ENCODE results near the gene INPP4A. TPM values are rescaled to one million over a fixed set of nuclear protein-coding genes. Genes with fewer than 3 reads are reported as not detected.

The INPP4A gene
- total and polyA plus RNA-seq, 2 of the 13 experiments (the other 11 are each of a cell fraction or from before 2014, with no cell fraction given), result 10.1 to 10.9 TPM

- TF ChIP-seq, protein P1, sequence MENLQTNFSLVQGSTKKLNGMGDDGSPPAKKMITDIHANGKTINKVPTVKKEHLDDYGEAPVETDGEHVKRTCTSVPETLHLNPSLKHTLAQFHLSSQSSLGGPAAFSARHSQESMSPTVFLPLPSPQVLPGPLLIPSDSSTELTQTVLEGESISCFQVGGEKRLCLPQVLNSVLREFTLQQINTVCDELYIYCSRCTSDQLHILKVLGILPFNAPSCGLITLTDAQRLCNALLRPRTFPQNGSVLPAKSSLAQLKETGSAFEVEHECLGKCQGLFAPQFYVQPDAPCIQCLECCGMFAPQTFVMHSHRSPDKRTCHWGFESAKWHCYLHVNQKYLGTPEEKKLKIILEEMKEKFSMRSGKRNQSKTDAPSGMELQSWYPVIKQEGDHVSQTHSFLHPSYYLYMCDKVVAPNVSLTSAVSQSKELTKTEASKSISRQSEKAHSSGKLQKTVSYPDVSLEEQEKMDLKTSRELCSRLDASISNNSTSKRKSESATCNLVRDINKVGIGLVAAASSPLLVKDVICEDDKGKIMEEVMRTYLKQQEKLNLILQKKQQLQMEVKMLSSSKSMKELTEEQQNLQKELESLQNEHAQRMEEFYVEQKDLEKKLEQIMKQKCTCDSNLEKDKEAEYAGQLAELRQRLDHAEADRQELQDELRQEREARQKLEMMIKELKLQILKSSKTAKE (CRISPR knock-in tag; IDR thresholded peaks at IDR 0.05; ENCODE audit: borderline replicate concordance), result no peak
- TF ChIP-seq TAF15 (IDR thresholded peaks at IDR 0.05; ENCODE audit: low read depth, low read length, poor library complexity, severe bottlenecking), result no peak
- TF ChIP-seq ZMYM4 (CRISPR knock-in tag; IDR thresholded peaks at IDR 0.05), result peak; percentile 12; the same call in 1 of the 2 replicates
- TF ChIP-seq KLF11 (CRISPR knock-in tag; IDR thresholded peaks at IDR 0.05), result 0 out of 2 replicates have a peak, but pooled peaks have one; percentile 40
- no peak for TF ChIP-seq MBNL3 (CRISPR knock-in tag; conservative IDR thresholded peaks at IDR 0.05)
- peak; percentile 61 for TF ChIP-seq GABPB1 (CRISPR knock-in tag; IDR thresholded peaks at IDR 0.05)
- peak; percentile 53 for TF ChIP-seq ELF1 (CRISPR knock-in tag; IDR thresholded peaks at IDR 0.05)
- no peak for TF ChIP-seq ZNF704 (CRISPR knock-in tag; IDR thresholded peaks at IDR 0.05; ENCODE audit: borderline replicate concordance)
- no peak for TF ChIP-seq RFXANK (CRISPR knock-in tag; IDR thresholded peaks at IDR 0.05)
- TF ChIP-seq, protein P2, sequence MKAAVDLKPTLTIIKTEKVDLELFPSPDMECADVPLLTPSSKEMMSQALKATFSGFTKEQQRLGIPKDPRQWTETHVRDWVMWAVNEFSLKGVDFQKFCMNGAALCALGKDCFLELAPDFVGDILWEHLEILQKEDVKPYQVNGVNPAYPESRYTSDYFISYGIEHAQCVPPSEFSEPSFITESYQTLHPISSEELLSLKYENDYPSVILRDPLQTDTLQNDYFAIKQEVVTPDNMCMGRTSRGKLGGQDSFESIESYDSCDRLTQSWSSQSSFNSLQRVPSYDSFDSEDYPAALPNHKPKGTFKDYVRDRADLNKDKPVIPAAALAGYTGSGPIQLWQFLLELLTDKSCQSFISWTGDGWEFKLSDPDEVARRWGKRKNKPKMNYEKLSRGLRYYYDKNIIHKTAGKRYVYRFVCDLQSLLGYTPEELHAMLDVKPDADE (CRISPR knock-in tag; IDR thresholded peaks at IDR 0.05), result no peak
- no peak for TF ChIP-seq ZBTB7B (CRISPR knock-in tag; IDR thresholded peaks at IDR 0.05)
- TF ChIP-seq NRL (CRISPR knock-in tag; IDR thresholded peaks at IDR 0.05; ENCODE audit: borderline replicate concordance), result peak; percentile 17; the same call in 1 of the 2 replicates
- TF ChIP-seq TRIM24 (CRISPR knock-in tag; IDR thresholded peaks at IDR 0.05), result no peak
- no peak for TF ChIP-seq TBP (CRISPR knock-in tag; IDR thresholded peaks at IDR 0.05)
- TF ChIP-seq, protein P3, sequence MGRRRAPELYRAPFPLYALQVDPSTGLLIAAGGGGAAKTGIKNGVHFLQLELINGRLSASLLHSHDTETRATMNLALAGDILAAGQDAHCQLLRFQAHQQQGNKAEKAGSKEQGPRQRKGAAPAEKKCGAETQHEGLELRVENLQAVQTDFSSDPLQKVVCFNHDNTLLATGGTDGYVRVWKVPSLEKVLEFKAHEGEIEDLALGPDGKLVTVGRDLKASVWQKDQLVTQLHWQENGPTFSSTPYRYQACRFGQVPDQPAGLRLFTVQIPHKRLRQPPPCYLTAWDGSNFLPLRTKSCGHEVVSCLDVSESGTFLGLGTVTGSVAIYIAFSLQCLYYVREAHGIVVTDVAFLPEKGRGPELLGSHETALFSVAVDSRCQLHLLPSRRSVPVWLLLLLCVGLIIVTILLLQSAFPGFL (CRISPR knock-in tag; IDR thresholded peaks at IDR 0.05), result no peak
- TF ChIP-seq ZFP36L1 (CRISPR knock-in tag; IDR thresholded peaks at IDR 0.05), result no peak
- TF ChIP-seq ZNF605 (CRISPR knock-in tag; IDR thresholded peaks at IDR 0.05), result no peak; the same call in 1 of the 2 replicates
- 0 out of 2 replicates have a peak, but pooled peaks have one; percentile 53 for TF ChIP-seq ZNF280B (CRISPR knock-in tag; IDR thresholded peaks at IDR 0.05; ENCODE audit: borderline replicate concordance)
- 0 out of 2 replicates have a peak, but pooled peaks have one; percentile 57 for TF ChIP-seq ZNF567 (CRISPR knock-in tag; IDR thresholded peaks at IDR 0.05; ENCODE audit: borderline replicate concordance)
- no peak for TF ChIP-seq FOXK2 (IDR thresholded peaks at IDR 0.05)
- no peak for TF ChIP-seq ZNF468 (CRISPR knock-in tag; IDR thresholded peaks at IDR 0.05)
- no peak for TF ChIP-seq ZNF432 (CRISPR knock-in tag; IDR thresholded peaks at IDR 0.05; ENCODE audit: borderline replicate concordance)
- no peak; the same call in 1 of the 2 replicates for TF ChIP-seq ZNF124 (CRISPR knock-in tag; IDR thresholded peaks at IDR 0.05)
Measured at GRCh38 chr2:98444436-98445176, at the start of gene INPP4A (continued).
